ENCODE measurements around the gene HOXA2. TPM values are rescaled to one million over a fixed set of nuclear protein-coding genes. Genes with fewer than 3 reads are reported as not detected.

The HOXA2 gene
- total RNA-seq, 1 experiment from 2014 or later = 3.2 TPM

DNA sequence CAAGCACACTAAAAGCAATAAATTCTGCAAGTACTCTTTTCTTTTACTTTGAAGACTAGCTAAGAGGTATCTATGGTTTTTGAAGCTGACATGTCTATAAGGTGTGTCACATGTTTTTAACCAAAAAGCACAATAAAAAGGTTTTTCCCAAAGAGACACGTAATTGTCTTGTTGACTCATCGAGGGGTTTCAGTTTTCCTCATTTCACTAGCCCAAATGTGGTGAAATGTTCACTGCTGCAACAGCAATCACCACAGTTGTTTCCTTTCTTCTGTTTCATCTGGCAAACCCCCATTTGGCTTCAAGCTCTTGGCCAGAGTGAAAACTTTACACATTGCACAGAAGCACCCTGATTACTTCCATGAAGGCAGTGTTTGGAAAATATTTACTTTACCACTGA is 31.9 kb upstream of the HOXA2 start:
- CTCF ChIA-PET = interaction anchor here (0.9 to 1.7 kb wide), 4 partner anchors 16 to 274 kb away, joined by 3 to 9 read pairs (median 4); no protein-coding TSS in a partner anchor
- Mint-ChIP-seq H3K27ac (ENCODE audit: unreplicated experiment) (peak overlapping the region; percentile 77), H3K27me3 (ENCODE audit: unreplicated experiment) (no peaks in the 10 kb centered on the region), H3K4me1 (ENCODE audit: low read depth, unreplicated experiment) (peaks cover 48% of the 10 kb centered on the region), H3K4me3 (ENCODE audit: low read depth, unreplicated experiment) (peak overlapping the region; percentile 39), H3K36me3 (ENCODE audit: insufficient read depth, unreplicated experiment) (peaks cover 4% of the 10 kb centered on the region), H3K9me3 (ENCODE audit: low read depth, unreplicated experiment) (no peaks in the 10 kb centered on the region)
- no TSS peak for BruUV-seq (replicated peaks)
- DNase-seq = no peak
- intact Hi-C loops (cut with micrococcal nuclease; ENCODE audit: unreplicated experiment) = no loop called here
- TF ChIP-seq, protein P1, sequence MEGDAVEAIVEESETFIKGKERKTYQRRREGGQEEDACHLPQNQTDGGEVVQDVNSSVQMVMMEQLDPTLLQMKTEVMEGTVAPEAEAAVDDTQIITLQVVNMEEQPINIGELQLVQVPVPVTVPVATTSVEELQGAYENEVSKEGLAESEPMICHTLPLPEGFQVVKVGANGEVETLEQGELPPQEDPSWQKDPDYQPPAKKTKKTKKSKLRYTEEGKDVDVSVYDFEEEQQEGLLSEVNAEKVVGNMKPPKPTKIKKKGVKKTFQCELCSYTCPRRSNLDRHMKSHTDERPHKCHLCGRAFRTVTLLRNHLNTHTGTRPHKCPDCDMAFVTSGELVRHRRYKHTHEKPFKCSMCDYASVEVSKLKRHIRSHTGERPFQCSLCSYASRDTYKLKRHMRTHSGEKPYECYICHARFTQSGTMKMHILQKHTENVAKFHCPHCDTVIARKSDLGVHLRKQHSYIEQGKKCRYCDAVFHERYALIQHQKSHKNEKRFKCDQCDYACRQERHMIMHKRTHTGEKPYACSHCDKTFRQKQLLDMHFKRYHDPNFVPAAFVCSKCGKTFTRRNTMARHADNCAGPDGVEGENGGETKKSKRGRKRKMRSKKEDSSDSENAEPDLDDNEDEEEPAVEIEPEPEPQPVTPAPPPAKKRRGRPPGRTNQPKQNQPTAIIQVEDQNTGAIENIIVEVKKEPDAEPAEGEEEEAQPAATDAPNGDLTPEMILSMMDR (IDR thresholded peaks at IDR 0.05; ENCODE audit: unreplicated experiment) = no peak

DNA sequence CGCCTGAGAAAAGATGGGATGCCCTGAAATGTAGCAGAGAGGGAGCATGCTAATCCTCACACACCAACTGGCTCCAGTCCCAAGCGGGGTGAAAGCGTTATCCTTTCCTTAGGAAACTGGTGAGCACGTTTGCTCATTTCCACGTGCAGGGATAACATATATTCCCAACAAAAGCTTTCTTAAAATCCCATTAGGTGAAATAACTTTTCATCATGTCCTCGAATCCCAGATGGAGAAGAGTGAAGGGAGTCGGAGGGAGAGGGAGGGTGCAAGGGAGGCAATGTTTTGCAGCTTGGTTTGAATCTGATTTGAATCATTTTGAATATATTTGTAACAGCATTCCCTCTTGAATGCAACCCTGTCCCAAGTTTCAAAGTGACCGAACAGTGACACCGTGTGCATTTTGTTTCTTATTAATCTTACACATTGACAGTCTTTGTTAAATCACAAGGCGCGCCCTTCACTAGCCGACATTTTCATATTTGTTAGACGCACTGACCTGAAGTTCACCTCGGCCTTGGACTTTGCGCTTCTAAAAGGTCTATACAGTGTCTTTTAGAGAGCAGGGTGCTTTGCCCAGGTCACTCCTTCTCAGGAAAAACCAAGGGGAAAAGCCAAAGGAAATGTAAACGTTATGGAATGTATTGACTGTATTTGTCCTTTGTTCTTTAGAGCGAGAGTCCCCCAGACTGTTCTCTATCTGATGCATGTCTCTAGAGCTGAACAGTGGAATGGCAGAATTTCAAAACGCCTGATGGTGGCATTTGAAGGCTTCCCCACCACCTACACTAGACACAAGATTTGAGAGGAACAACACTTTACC is 31.1 kb upstream of the HOXA2 start:
- BruUV-seq (replicated peaks) = no TSS peak
- peaks cover 4% of the 10 kb centered on the region for H3K36me3 Mint-ChIP-seq (ENCODE audit: insufficient read depth, unreplicated experiment)
- H3K9me3 Mint-ChIP-seq (ENCODE audit: low read depth, unreplicated experiment) = no peaks in the 10 kb centered on the region
- peak overlapping the region; percentile 39 for H3K4me3 Mint-ChIP-seq (ENCODE audit: low read depth, unreplicated experiment)
- TF ChIP-seq, protein P1 (IDR thresholded peaks at IDR 0.05; ENCODE audit: unreplicated experiment) = peak; percentile 15
- H3K4me1 Mint-ChIP-seq (ENCODE audit: low read depth, unreplicated experiment) = peaks cover 48% of the 10 kb centered on the region
- intact Hi-C loops (cut with micrococcal nuclease; ENCODE audit: unreplicated experiment) = no loop called here
- peak; percentile 46 for DNase-seq
- H3K27ac Mint-ChIP-seq (ENCODE audit: unreplicated experiment) = peak overlapping the region; percentile 77
- no peaks in the 10 kb centered on the region for H3K27me3 Mint-ChIP-seq (ENCODE audit: unreplicated experiment)
- CTCF ChIA-PET = interaction anchor here (0.6 to 1.7 kb wide), 5 partner anchors 13 to 273 kb away, joined by 3 to 9 read pairs (median 5); no protein-coding TSS in a partner anchor

DNA sequence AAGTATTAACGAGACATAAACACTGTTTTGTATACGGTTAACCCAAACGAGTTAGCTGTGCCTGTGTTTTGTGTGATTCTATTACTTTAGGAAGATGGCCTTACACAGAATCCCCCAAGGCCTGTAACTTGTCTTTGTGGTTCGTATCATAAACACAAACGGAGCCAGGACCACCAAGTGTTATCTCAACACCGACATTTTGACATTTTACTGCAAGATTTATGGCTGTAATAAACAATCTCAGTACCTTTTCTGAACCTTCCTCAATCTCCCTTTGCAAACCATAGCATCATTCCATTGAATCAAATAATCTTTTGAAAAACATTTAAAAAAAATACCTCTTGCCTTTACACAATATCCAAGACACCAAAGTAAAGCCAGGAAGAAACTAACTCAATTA is 30.5 kb upstream of the HOXA2 start:
- CTCF ChIA-PET = interaction anchor here (0.6 to 1.7 kb wide), 2 partner anchors 13 to 273 kb away, joined by 6 to 9 read pairs; no protein-coding TSS in a partner anchor
- H3K27ac Mint-ChIP-seq (ENCODE audit: unreplicated experiment) = peak overlapping the region; percentile 77
- H3K36me3 Mint-ChIP-seq (ENCODE audit: insufficient read depth, unreplicated experiment) = peaks cover 4% of the 10 kb centered on the region
- H3K4me1 Mint-ChIP-seq (ENCODE audit: low read depth, unreplicated experiment) = peaks cover 47% of the 10 kb centered on the region
- TF ChIP-seq, protein P1 (IDR thresholded peaks at IDR 0.05; ENCODE audit: unreplicated experiment) = no peak
- no peaks in the 10 kb centered on the region for H3K27me3 Mint-ChIP-seq (ENCODE audit: unreplicated experiment)
- H3K4me3 Mint-ChIP-seq (ENCODE audit: low read depth, unreplicated experiment) = no peak overlapping the region
- no peak for DNase-seq
- no peaks in the 10 kb centered on the region for H3K9me3 Mint-ChIP-seq (ENCODE audit: low read depth, unreplicated experiment)
- intact Hi-C loops (cut with micrococcal nuclease; ENCODE audit: unreplicated experiment) = no loop called here
- no TSS peak for BruUV-seq (replicated peaks)

DNA sequence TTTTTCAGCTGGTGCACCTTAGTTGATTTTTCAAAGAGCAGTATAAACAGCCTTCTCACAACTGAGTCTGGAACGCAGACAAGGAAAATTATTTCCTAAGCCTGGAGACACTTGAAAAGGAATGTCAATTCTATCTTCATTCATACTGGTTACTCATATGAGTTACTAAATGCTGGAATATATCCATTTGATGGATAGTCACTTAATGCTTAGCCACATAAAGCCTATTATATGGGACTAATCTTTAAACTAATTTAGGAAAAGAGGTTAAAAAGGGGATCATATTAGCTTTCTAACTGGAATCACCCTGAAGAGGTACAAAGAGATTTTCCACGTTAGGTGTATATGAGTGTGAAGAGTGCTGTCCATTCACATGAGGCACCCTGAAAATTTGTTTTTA is 29.7 kb upstream of the HOXA2 start:
- intact Hi-C loops (cut with micrococcal nuclease; ENCODE audit: unreplicated experiment) = no loop called here
- H3K36me3 Mint-ChIP-seq (ENCODE audit: insufficient read depth, unreplicated experiment) = peaks cover 4% of the 10 kb centered on the region
- H3K27ac Mint-ChIP-seq (ENCODE audit: unreplicated experiment) = no peak overlapping the region
- no TSS peak for BruUV-seq (replicated peaks)
- CTCF ChIA-PET = no interaction called here
- H3K27me3 Mint-ChIP-seq (ENCODE audit: unreplicated experiment) = no peaks in the 10 kb centered on the region
- peaks cover 47% of the 10 kb centered on the region for H3K4me1 Mint-ChIP-seq (ENCODE audit: low read depth, unreplicated experiment)
- TF ChIP-seq, protein P1 (IDR thresholded peaks at IDR 0.05; ENCODE audit: unreplicated experiment) = no peak
- H3K4me3 Mint-ChIP-seq (ENCODE audit: low read depth, unreplicated experiment) = no peak overlapping the region
- no peaks in the 10 kb centered on the region for H3K9me3 Mint-ChIP-seq (ENCODE audit: low read depth, unreplicated experiment)
- DNase-seq = no peak

Measured in Calu3 (cell line).